Vagina (tissue), 2 donors: ENCODE measurements around the gene RARA. TPM values are rescaled to one million over a fixed set of nuclear protein-coding genes. Genes with fewer than 3 reads are reported as not detected.
A peak's percentile ranks its signal among the peaks of the same experiment; 100 is the strongest.

Source experiments
- DNase-seq, 2 donors: peaks; one replicate each; pipeline ENCODE4 v3.0.0-alpha.2; 2017; ENCODE audit errors: extremely low spot score in 2 of 2
- H3K27ac ChIP-seq: fragments of 200-600 bp; sonication (generic); one replicate; pipeline ENCODE4 v1.5.1; 2019
- H3K27me3 ChIP-seq: fragments of 200-600 bp; sonication (generic); one replicate; pipeline ENCODE4 v1.5.1; 2019
- H3K36me3 ChIP-seq, 2 donors: fragments of 200-600 bp; sonication (generic); one replicate each; pipeline ENCODE4 v1.5.1; 2017 to 2019
- H3K4me1 ChIP-seq: fragments of 200-600 bp; sonication (generic); one replicate; pipeline ENCODE4 v1.5.1; 2019
- H3K4me3 ChIP-seq, 2 donors: fragments of 200-600 bp; sonication (generic); 1 replicate in 1 of 2; 2 replicates in 1 of 2; pipeline ENCODE4 v1.5.1; 2016 to 2019
- H3K9me3 ChIP-seq: fragments of 200-600 bp; sonication (generic); one replicate; pipeline ENCODE4 v1.5.1; 2019
- POLR2A ChIP-seq, 2 donors: fragments of 450-650 bp; IDR thresholded peaks; one replicate each; pipeline ENCODE4 v1.6.1; 2017; ENCODE audit warnings: antibody characterized with exemption in 2 of 2, mild to moderate bottlenecking in 2 of 2, moderate library complexity in 2 of 2
- POLR2AphosphoS5 ChIP-seq, 2 donors: sonication (generic); formaldehyde crosslinking; IDR thresholded peaks; one replicate each; pipeline ENCODE4 v1.9.0; 2017; ENCODE audit warnings: antibody characterized with exemption in 2 of 2, mild to moderate bottlenecking in 2 of 2, low read depth in 1 of 2; ENCODE audit not compliant: insufficient read depth in 1 of 2
- intact Hi-C: fragments of 100-400 bp; cut with DNase I; formaldehyde crosslinking; loops from one replicate; pipeline ENCODE4 v1.15.1; 2023
- total RNA-seq: library from RNA; depleted of rRNA; stranded (reverse); fragments of >200 nt; gene quantifications from one replicate; pipeline ENCODE4 v1.2.3, GENCODE V29; 2016
- TF ChIP-seq, protein P1 (sequence below), 3 experiments: fragments of 450-650 bp in 2 of 3; fragments of 200-600 bp in 1 of 3; sonication (generic) in 1 of 3; IDR thresholded peaks; one replicate each; pipeline ENCODE4 v1.5.1; 2017 to 2019; ENCODE audit warnings: antibody characterized with exemption in 3 of 3, mild to moderate bottlenecking in 2 of 3, moderate library complexity in 2 of 3

RARA gene
- total RNA-seq, 1 donor from 2014 or later, result 58.9 TPM

DNA sequence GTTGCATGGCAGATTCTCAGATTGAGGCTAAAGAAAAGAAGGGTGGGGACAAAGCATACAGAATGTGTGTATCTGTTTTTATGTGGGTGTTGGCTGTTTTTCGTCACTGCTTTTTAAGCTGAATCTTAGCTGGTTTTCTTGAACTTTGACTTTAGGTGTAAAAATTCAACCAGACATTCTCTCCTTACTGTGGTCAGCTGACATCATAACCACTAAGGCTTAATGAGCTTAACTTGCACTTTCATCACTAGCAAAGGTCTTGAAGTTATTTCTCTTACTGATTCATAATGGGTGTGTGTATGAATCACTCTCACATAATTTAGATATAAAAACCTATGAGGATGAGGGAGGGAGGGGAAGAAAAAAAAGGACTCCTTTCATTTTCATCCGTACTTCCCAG, 25.3 kb upstream of the RARA start:
- intact Hi-C loops, result no loop called here

GRCh38 chr17:40284085-40284713, 24.8 kb upstream of the RARA start:
- H3K4me1 ChIP-seq, result peaks cover 30% of the 10 kb centered on the region
- H3K9me3 ChIP-seq, result no peaks in the 10 kb centered on the region
- intact Hi-C loops, result no loop called here
- peak in 1 of 2 donors; percentile 6 for TF ChIP-seq POLR2AphosphoS5 (IDR thresholded peaks at IDR 0.05; ENCODE audit: insufficient read depth in 1 of 2, low read depth in 1 of 2)
- TF ChIP-seq, protein P1, sequence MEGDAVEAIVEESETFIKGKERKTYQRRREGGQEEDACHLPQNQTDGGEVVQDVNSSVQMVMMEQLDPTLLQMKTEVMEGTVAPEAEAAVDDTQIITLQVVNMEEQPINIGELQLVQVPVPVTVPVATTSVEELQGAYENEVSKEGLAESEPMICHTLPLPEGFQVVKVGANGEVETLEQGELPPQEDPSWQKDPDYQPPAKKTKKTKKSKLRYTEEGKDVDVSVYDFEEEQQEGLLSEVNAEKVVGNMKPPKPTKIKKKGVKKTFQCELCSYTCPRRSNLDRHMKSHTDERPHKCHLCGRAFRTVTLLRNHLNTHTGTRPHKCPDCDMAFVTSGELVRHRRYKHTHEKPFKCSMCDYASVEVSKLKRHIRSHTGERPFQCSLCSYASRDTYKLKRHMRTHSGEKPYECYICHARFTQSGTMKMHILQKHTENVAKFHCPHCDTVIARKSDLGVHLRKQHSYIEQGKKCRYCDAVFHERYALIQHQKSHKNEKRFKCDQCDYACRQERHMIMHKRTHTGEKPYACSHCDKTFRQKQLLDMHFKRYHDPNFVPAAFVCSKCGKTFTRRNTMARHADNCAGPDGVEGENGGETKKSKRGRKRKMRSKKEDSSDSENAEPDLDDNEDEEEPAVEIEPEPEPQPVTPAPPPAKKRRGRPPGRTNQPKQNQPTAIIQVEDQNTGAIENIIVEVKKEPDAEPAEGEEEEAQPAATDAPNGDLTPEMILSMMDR (IDR thresholded peaks at IDR 0.05), result no peak
- no peak for DNase-seq
- H3K4me3 ChIP-seq, result no peak overlapping the region
- no peaks in the 10 kb centered on the region for H3K27me3 ChIP-seq
- peak overlapping the region; percentile 72 for H3K27ac ChIP-seq
- H3K36me3 ChIP-seq, result peaks cover 0 to 26% of the 10 kb centered on the region in 2 donors

More for the DNA sequence above, 25.3 kb upstream of the RARA start:
- TF ChIP-seq, protein P1 (IDR thresholded peaks at IDR 0.05), result no peak
- peak in 1 of 2 donors; percentile 82 for TF ChIP-seq POLR2AphosphoS5 (IDR thresholded peaks at IDR 0.05; ENCODE audit: insufficient read depth in 1 of 2, low read depth in 1 of 2)
- Histone ChIP-seq H3K9me3 (no peaks in the 10 kb centered on the region), H3K36me3 (peaks cover 0 to 31% of the 10 kb centered on the region in 2 donors), H3K27me3 (no peaks in the 10 kb centered on the region), H3K27ac (peak overlapping the region; percentile 72), H3K4me1 (peaks cover 28% of the 10 kb centered on the region), H3K4me3 (no peak overlapping the region)
- no peak for DNase-seq

GRCh38 chr17:40286473-40286872, 22.5 kb upstream of the RARA start:
- Histone ChIP-seq H3K9me3 (no peaks in the 10 kb centered on the region), H3K4me1 (peaks cover 36% of the 10 kb centered on the region), H3K27me3 (no peaks in the 10 kb centered on the region), H3K36me3 (peaks cover 0 to 4% of the 10 kb centered on the region in 2 donors), H3K4me3 (no peak overlapping the region), H3K27ac (no peak overlapping the region)
- intact Hi-C loops, result loop anchor here (5.0 kb wide), 1 partner anchor 69 kb away; the partner anchor contains the start of gene WIPF2
- DNase-seq, result no peak
- no peak for TF ChIP-seq POLR2A (IDR thresholded peaks at IDR 0.05)
- TF ChIP-seq, protein P1 (IDR thresholded peaks at IDR 0.05), result no peak
- no peak for TF ChIP-seq POLR2AphosphoS5 (IDR thresholded peaks at IDR 0.05; ENCODE audit: insufficient read depth in 1 of 2, low read depth in 1 of 2)

GRCh38 chr17:40287159-40287493, 21.9 kb upstream of the RARA start:
- Histone ChIP-seq H3K9me3 (no peaks in the 10 kb centered on the region), H3K4me3 (peak overlapping the region in 1 of 2 donors; percentile 49), H3K27me3 (no peaks in the 10 kb centered on the region), H3K36me3 (no peaks in the 10 kb centered on the region), H3K27ac (peak overlapping the region; percentile 52), H3K4me1 (peaks cover 36% of the 10 kb centered on the region)
- intact Hi-C loops, result loop anchor here (5.0 kb wide), 1 partner anchor 70 kb away; the partner anchor contains the start of gene WIPF2
- no peak for DNase-seq
- TF ChIP-seq, protein P1 (IDR thresholded peaks at IDR 0.05), result no peak
- no peak for TF ChIP-seq POLR2AphosphoS5 (IDR thresholded peaks at IDR 0.05; ENCODE audit: insufficient read depth in 1 of 2, low read depth in 1 of 2)
- no peak for TF ChIP-seq POLR2A (IDR thresholded peaks at IDR 0.05)
